G401 (cell line): Measurements from ENCODE around the gene MAP7D2. TPM values are rescaled to one million over a fixed set of nuclear protein-coding genes. Genes with fewer than 3 reads are reported as not detected.

Experiments used
- DNase-seq: peaks from one replicate; pipeline ENCODE4 v3.0.0-alpha.2; 2015; ENCODE audit warnings: low spot score
- in situ Hi-C: cut with HindIII; loops from 2 replicates; pipeline ENCODE4 v1.10.0; 2016; ENCODE audit warnings: low sequenced_read_pairs, mixed read lengths
- total RNA-seq: library from RNA; depleted of rRNA; stranded (reverse); fragments of >200 nt; shearing (Covaris generic); gene quantifications from 2 replicates; pipeline ENCODE4 v1.2.3, GENCODE V29; 2014

MAP7D2 gene
- total RNA-seq, 1 experiment from 2014 or later = not detected

DNA sequence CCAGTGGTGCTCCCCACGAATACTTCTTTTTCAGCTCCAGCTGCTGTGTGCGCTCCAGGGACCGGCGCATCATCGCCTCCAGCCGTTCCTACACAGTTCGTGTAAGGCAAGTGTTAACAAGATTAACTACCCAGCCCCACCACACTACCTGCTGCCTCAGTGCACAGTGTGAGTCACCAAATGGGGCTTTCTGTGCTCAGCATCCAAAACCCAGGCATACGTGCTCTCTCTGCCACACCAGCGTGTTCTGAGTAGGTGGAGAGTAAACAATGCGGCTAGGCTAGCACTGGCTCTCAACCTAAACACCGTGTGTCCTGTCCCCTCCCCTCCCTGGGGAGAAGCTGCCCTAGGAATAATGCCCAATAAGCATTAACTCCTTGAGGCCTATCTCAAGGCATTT lies 60.0 kb downstream of the MAP7D2 start:
- in situ Hi-C loops = no loop called here
- DNase-seq = peak; percentile 58

DNA sequence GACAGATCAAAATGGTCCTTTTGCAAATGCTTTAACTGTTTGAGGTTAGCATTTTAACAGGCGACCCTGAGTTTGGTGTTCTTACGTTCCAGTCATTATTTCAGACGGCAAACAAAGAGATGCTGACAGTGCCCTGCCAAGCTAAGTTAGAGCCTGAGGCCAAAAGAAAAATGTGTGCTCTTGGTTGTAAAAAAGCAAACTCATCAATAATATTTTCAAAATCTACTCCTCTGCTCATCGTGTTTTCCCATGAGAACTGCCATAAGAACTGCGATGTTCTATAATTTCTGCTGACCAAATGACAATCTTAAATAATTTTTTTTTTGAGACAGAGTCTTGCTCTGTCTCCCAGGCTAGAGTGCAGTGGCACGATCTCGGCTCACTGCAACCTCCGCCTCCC lies 63.2 kb downstream of the MAP7D2 start:
- in situ Hi-C loops = no loop called here
- DNase-seq = no peak

DNA sequence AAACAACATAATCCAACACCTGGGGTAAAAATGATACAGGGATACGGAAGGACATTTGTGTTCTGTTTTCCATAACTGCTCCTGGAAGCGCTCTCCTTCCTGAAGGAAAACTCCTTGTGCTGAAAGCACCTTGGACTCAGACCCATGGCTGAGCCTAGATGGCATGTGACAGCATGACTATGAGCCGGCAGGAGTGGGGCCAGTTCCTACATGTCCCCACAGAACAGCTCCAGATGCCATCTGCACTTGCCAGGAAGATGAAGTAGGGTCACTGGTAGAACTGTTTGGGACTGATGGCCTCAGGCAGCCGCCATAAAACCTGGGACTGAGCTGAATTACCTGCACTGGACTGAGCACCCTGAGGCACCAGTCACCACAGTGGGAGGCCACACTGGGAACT lies 69.8 kb downstream of the MAP7D2 start:
- in situ Hi-C loops = no loop called here
- no peak for DNase-seq

DNA sequence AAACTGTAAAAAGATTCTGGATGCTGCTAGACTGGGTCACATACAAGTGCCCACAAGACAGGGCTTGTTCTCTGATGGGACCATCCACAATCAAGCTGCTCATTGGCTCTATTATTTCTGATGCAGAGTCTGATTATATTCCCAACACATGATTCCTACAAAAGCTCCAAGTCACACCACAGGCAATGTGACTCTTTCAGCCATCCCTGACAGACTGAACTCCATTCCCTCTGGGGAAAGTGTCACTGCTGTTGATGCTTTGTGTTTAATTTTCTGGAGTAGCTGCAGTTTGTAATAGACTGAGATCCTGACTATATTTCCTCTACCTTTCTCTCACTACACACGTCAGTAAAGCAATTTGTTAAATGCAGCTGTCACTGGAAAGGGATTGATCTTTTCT lies 70.5 kb downstream of the MAP7D2 start:
- in situ Hi-C loops = no loop called here
- DNase-seq = no peak

DNA sequence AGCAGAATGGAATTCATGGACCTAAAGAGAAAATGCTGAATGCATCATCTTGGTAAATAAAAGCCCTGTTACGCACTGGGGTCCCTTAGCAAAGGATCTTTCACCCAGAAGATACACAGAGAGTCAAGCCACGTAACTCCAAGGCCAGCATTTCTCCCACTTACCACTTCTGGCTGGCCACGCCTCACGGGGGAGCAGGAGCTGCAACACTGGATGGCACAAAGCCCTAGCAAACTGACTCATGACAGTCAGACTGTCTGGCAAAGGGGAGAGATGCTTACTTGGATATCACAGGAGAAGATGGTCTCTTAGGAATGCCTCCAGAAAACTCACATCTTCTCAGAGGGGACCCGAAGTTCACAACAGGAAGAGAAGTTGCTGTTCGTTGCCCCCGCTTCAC lies 74.5 kb downstream of the MAP7D2 start:
- DNase-seq = no peak
- in situ Hi-C loops = no loop called here

DNA sequence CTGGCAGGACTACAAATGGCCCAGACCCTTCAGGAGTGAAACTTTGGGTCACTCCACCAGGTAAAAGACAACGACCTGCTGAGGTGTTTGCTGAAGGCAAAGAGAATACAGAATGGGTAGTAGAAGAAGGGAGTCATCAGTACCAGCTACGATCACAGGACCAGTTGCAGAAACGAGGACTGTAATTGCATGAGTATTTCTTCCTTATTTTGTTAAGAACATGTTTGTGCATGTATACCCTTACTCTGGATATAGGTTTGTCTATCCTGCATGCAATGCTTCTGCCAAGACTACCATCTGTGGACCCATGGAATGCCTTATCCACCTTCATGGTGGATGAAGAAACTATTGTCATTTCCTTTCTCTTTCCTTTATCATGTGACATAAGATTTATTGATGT lies 77.7 kb downstream of the MAP7D2 start:
- in situ Hi-C loops = no loop called here
- DNase-seq = no peak

DNA sequence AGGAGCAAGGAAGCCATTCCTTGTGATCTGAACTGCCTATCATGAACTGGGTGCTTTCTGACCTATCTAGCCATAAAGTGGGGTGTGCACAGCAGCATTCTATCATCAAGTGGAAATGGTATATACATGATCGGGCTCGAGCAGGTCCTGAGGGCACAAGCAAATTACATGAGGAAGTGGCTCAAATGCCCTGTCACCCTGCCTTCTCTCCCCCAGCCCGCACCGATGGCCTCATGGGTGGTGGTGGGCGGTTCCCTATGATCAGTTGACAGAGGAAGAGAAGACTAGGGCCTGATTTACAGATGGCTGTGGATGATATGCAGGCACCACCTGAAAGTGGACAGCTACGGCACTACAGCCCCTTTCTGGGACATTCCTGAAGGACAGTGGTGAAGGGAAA lies 79.5 kb downstream of the MAP7D2 start:
- no peak for DNase-seq
- in situ Hi-C loops = no loop called here

DNA sequence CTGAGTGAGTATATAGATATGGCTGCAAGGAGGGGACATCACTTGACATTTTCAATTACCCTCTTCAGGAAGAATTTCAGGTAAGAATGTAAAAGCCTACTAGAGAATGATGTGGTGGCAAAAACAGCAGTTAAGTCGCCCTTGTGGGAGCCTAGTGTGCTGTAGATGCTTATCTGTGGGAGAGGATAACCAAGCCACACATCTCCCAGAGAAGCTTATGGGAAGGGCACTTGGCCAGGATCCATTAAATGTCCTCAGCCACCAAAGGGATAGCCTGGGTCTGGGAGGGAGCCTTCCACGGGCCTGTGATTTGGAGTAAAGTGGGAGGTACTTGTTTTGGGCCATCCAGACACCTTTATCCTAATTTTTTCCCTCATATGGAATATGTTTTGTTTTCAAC lies 84.5 kb downstream of the MAP7D2 start:
- in situ Hi-C loops = no loop called here

DNA sequence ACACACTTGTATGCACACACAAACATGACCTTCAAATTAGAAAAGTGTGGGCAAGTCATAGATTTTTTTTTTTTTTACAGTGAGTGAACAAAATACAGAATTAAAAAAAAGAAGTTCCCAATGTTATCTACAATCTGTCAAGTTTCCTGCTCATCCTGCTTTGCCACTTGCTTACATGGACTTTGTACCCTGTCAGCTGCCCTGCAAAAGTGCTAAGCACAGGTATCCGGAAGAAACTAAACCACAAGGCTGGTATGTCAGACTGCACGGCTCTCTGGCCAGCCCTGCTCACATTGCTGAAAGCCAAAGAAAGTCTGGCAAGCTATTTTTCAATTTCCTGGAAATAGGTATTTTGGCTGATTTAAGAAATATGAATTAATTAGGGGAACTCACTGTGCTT lies 87.0 kb downstream of the MAP7D2 start:
- in situ Hi-C loops = no loop called here
- no peak for DNase-seq

More for the DNA sequence above, 84.5 kb downstream of the MAP7D2 start:
- DNase-seq = no peak

DNA sequence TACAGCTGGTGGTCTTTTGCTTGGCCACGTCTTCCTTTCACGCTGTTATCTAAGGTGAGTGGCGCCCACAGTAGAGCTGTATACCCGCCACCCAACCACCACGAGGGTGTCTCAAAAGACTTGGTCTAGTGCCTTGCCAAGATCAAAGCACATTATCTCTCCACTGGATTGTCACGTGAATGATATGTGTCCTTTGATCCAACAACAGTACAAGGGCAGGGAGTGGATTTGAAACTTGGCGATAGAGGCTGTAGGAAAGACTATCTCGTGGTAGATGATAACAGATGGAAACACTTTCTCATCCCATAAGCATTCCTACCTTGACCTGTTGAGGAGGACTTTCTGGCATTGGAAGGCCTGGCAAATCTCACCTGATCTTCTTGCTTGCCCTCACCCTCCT lies 88.1 kb downstream of the MAP7D2 start:
- DNase-seq = no peak
- in situ Hi-C loops = no loop called here

DNA sequence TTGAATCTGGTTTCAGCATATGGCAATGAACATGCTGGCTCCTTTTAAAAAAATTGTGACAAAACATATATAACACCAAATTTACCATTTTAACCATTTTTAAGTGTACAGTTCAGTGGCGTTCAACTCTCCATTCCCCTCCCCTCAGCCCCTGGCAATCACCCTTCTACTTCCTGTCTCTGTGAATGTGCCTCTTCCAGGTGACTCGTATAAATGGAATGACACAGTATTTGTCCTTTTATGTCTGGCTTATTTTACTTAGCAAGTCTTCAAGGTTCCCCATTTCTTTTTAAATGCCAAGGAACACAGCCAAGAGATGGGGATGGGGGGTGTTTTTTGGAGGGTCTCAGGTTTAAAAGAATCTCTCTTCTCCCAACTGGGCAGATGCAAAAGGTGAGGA lies 90.4 kb downstream of the MAP7D2 start:
- DNase-seq = no peak
- in situ Hi-C loops = no loop called here

DNA sequence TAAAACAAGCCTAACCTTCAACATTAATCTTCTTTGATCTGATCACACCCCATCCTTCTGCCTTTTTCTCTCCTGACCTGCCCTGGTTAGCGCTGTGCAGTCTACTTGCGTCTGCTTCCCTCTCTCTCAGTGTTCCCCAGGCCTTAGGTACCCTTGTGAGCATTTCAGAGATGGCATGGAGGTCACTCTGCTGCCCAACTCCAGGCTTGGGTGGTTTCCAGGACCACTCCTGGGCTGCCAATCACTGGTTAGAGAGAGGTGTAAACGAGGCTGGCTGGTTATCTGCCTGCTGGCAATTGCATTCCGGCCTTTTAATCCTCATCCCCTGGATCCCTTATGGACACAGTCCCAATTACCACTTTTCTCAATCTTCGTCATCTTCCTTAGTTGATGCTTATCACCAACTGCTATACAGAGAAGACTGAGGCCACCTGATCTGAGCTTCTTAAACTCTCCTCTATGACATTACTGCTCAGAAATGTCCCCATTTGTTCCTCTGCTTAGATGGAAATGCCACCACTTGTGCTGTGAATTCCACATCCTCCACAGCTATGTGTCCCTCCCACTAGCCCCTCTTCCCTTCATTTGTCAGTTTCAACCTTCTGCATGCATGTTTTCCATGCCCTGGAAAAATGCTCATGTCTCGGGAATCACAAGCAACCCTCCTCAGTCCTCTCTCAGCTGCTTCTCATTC lies 96.9 kb downstream of the MAP7D2 start:
- in situ Hi-C loops = no loop called here
- no peak for DNase-seq

DNA sequence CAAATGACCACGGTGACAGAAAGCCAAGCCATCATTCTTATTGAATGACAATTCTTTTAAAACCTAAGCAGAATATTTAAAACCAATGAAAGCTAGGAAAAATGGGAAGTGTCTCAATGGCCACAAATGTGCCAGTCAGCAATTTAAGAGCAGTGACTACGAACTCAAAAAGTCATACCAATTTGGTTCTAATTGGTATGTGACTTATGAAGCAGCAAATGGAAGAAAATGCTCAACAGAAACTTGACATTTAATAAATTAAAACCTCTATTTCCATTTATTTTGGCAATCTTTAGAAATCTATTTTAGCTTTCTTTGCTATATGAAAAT lies 100.1 kb downstream of the MAP7D2 start:
- in situ Hi-C loops = no loop called here
- DNase-seq = no peak

DNA sequence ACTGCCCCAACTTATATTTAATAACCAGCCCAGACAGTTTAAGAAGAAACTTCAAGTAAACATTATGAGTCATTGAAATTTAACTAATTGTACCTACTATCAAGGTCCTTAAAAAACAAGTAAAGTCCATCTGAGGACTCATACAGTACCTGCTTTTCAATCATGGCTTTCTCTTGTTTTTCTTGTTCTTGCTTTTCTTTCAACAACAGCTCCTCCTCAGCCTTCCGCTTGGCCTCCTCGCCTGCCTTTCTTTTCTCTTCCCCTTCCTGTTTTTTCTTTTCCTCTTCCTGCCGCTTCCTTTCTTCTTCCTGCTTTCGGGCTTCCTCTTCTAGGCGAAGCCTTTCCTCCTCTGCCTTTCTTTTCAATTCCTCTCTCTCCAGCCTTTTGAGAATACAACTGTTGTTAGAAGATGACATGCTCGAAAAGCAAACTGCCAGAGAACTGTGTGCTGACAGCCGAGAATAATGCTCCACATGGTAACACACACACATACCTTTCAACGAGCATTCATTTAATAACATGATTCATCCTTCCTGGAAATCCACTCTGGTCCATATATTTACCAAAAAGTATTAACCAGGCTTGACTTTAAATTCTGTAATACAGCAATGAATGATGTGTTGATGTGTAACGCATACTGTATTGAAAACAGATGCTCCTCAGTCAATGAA lies 100.6 kb downstream of the MAP7D2 start:
- in situ Hi-C loops = no loop called here
- no peak for DNase-seq

DNA sequence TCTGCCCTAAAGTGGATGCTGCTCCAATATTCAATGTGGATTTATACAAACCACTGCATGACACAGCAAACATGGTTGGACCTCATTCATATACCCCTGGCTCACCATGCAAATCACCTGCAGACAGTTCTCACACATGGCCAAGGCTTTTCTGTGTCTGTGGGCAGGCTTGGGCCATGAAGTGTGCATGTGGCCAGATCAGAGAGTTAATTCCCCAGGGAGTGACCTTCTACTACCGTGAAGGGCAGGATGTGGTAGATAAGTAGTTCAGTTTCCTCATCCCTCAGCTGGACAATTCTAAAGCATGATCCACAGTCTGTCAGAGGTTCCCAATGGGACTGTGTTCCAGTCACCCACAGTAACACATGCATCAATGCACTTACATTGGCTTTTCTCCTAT lies 101.3 kb downstream of the MAP7D2 start:
- in situ Hi-C loops = no loop called here
- no peak for DNase-seq

DNA sequence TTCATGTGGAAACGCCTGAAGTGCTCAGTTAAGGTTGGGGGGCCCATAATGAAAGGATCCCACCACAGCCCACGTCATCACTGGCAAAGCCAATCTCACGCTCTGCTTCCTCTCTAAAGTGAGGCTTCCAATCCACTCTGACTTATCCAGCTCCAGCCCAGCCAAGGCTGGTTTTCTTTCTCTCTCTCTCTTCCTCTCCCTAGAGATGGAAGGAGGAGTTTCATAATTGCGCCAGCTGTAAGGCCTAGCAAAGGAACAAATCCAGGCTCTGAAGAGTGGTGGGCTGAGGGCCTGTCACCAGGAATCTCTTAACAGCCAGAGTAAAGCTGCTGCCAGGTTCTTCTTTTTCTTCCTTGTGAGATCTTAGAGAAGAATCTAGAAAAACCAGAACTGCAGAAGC lies 105.1 kb downstream of the MAP7D2 start:
- no peak for DNase-seq
- in situ Hi-C loops = no loop called here

DNA sequence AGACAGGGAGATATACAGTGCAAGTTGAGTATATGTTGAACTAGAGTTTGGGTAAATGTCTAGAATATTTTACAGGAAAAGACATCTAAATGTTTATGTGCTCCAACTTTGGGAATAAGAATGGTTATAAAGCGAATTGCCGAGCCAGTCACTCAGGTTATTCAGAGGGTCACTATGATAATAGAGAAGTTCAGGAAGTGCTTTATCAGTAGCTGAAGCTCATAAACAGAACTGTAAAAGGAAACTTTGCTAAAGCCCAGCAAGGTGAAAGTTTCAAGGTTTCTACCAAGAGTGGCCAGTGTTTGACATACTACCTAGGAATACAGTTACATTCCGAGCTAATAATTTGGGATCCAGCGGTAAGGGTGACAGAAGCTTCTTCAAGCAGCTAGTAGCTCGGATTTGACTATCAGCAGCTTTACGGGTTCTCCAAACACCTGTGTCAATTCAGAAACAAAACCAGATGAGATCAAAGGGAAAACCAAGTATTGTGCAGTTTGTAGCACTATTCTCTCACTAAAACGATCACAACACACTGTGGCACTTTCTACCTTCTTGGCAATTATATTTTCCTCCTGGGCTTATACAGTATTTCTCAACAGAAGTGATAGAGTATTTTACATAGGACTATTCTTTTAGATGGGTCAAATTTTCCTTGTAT lies 108.6 kb downstream of the MAP7D2 start:
- in situ Hi-C loops = no loop called here
- no peak for DNase-seq

DNA sequence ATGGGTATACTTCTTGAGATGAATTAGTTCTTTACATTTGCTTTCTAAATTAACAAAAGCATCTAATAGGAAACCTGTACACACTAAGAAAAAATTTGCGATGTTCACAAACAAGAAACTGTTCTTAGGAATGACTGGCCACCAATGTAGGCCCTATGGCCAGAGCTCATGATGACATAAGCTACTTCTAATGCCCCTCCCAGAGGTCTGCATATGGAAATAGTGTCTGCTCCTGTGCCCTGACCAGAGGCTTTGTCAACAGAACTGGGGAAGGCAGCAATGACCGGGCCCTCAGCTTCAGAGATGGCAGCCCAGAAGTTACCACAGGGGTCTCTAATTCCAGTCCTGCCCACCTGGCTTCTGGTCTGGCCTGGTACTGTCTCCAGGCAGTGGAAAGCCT lies 110.8 kb downstream of the MAP7D2 start:
- DNase-seq = no peak
- in situ Hi-C loops = no loop called here

DNA sequence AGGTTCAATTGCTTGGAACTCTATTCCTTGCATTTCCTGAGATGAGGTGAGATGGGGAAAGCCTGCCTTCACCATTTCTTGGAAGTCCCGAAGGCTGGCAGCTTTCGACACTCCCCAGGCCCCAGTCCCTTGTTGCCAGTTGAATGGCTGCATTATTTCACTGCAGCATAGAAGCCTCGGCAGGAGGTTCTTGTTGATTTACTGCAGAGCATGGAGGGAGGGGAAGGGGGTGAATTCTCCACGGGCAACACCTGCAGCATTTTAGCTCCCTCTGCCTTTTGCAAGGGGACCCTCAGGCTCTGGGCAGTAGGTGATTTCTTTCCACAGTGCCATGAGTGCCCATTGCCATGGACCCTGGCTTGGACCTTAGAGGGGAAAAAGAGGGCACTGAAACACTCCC lies 115.1 kb downstream of the MAP7D2 start:
- DNase-seq = no peak
- in situ Hi-C loops = no loop called here

DNA sequence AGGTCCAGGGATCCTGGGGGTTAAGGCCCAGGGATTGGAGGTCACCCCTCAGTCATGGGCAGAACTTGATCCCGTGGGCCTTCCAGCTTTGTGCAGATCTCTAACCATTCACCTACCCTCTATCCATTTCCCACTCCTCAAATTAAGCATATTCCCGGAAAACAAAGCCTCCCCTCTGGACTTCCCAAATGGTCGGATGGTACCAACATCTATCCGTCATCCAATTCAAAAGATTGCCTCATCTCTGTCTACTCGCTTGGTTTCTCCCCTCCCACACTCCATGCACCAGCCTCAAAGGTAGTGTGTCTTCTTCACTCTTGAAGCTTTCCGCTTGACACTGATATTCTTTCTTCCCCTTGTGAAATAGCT lies 125.4 kb downstream of the MAP7D2 start:
- in situ Hi-C loops = no loop called here
- DNase-seq = no peak
